Measurements from ENCODE around the gene ARHGAP10.

DNA sequence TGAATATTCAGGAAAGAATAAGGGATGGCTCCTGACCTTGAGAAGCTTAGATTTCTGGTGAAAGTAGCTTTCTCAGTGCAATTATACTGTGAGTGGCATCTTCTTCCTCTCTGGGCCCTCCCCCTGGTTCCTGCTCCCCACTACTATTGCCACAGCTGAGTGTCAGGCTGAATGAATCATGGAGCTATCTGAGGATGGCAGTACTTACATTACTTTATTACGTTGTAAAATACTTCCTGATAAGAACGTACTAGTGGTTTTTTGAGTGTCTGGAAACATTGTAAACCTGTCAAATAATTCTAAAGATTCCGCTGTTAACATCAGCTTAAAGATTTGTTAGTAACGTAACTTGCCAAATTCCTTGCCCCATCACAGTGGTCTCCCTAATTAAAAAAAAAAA lies 36.2 kb downstream of the ARHGAP10 start:
- TF ChIP-seq, protein P1, sequence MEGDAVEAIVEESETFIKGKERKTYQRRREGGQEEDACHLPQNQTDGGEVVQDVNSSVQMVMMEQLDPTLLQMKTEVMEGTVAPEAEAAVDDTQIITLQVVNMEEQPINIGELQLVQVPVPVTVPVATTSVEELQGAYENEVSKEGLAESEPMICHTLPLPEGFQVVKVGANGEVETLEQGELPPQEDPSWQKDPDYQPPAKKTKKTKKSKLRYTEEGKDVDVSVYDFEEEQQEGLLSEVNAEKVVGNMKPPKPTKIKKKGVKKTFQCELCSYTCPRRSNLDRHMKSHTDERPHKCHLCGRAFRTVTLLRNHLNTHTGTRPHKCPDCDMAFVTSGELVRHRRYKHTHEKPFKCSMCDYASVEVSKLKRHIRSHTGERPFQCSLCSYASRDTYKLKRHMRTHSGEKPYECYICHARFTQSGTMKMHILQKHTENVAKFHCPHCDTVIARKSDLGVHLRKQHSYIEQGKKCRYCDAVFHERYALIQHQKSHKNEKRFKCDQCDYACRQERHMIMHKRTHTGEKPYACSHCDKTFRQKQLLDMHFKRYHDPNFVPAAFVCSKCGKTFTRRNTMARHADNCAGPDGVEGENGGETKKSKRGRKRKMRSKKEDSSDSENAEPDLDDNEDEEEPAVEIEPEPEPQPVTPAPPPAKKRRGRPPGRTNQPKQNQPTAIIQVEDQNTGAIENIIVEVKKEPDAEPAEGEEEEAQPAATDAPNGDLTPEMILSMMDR (conservative IDR thresholded peaks at IDR 0.05 in 1 of 2, IDR thresholded peaks at IDR 0.05 in 1 of 2; ENCODE audit: extremely low read depth in 1 of 2, insufficient read depth in 1 of 2, low read depth in 1 of 2, low read length in 2 of 2), result no peak
- TF ChIP-seq EZH2 (IDR thresholded peaks at IDR 0.05; ENCODE audit: borderline replicate concordance, low read length), result no peak
